Epithelial cell of esophagus (primary cell): ENCODE measurements around the gene KCNQ1OT1.
A peak's percentile ranks its signal among the peaks of the same experiment; 100 is the strongest.

ENCODE experiments used
- DNase-seq: peaks from one replicate; pipeline ENCODE4 v3.0.0; 2010; ENCODE audit warnings: low read depth
- H3K4me3 ChIP-seq: 2 replicates; pipeline ENCODE4 v1.5.1; 2011; ENCODE audit warnings: mild to moderate bottlenecking, low read length, control low read depth
- TF ChIP-seq, protein P1 (sequence below): IDR thresholded peaks from 2 replicates; pipeline ENCODE4 v1.5.1; 2011; ENCODE audit warnings: low read depth, mild to moderate bottlenecking, low read length, control low read depth, inconsistent platforms; ENCODE audit not compliant: insufficient read depth; ENCODE audit errors: missing control alignments

The KCNQ1OT1 gene

DNA sequence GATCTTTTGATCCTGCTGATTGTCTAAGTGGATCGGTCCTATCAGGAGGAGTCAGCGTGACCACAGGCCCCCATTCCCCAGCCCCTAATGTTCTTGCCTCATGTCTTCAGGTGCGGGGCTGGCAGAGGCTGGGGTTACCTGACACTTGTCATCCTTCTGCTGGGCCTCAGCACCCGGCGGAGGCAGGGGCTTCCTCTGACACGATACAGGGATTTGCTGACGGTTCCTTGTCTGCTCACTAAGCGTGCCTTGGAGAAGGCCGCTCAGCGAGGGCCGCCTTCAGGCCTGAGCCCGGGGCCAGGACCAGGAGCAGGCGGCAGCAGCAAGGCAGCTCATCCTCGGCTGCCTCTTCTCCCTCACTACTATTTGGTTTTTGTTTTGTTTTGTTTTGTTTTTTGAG is 45.7 kb upstream of the KCNQ1OT1 start:
- TF ChIP-seq, protein P1, sequence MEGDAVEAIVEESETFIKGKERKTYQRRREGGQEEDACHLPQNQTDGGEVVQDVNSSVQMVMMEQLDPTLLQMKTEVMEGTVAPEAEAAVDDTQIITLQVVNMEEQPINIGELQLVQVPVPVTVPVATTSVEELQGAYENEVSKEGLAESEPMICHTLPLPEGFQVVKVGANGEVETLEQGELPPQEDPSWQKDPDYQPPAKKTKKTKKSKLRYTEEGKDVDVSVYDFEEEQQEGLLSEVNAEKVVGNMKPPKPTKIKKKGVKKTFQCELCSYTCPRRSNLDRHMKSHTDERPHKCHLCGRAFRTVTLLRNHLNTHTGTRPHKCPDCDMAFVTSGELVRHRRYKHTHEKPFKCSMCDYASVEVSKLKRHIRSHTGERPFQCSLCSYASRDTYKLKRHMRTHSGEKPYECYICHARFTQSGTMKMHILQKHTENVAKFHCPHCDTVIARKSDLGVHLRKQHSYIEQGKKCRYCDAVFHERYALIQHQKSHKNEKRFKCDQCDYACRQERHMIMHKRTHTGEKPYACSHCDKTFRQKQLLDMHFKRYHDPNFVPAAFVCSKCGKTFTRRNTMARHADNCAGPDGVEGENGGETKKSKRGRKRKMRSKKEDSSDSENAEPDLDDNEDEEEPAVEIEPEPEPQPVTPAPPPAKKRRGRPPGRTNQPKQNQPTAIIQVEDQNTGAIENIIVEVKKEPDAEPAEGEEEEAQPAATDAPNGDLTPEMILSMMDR, result no peak
- no peak overlapping the region for H3K4me3 ChIP-seq
- no peak for DNase-seq

DNA sequence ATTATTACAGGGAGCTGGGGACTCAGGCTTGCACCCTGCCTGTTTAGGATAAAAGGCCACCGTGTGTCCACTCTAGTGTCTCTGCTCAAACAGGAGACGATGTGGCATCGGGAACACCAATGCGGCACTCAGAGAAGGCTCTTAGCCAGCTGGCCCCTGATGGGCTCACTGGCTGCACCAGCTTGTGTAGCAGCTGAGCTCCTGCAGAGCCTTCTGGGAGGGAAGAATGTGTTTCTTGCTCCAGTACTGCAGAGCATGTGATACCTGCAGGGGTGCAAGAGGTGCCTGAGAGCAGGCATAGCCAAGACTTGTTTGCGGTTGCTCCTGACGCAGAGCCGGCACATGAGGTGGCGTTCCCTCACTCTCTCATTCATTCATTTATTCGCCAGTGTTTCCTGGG is 44.4 kb upstream of the KCNQ1OT1 start:
- DNase-seq, result no peak
- TF ChIP-seq, protein P1, result no peak
- no peak overlapping the region for H3K4me3 ChIP-seq

DNA sequence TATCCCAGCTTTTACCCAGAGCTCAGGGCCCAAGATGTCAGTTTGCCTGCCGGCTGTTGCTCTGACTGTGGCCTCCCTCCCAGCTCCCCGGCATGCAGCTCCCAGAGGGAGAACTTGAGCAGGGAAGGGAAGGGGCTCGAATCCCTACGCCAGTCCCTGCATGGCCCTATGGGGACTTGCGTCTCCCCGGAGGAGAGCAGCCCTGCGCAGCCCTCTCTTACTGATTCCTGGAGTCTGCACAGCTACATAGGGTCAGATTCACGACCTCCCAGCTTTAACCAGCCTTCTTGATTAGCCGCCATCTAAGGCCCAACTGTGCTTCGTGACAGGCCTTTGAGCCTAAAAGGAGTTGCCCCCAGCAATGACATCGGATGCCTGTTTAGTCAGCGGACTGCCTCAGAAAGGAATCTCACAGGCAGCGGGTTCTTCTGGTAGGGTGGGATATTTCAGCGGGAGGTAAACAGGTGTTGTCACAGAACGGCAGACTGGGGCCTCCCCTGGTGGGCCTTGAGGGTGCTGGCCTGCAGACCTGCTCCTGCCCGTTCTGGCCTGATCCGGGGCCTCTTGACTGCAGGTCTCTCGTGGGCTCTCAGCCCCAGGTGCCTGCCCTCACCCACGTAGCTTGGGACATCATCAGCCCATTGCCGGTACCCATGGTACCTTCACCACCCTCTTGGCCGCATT is 43.8 kb upstream of the KCNQ1OT1 start:
- no peak for DNase-seq
- TF ChIP-seq, protein P1, result no peak
- no peak overlapping the region for H3K4me3 ChIP-seq

DNA sequence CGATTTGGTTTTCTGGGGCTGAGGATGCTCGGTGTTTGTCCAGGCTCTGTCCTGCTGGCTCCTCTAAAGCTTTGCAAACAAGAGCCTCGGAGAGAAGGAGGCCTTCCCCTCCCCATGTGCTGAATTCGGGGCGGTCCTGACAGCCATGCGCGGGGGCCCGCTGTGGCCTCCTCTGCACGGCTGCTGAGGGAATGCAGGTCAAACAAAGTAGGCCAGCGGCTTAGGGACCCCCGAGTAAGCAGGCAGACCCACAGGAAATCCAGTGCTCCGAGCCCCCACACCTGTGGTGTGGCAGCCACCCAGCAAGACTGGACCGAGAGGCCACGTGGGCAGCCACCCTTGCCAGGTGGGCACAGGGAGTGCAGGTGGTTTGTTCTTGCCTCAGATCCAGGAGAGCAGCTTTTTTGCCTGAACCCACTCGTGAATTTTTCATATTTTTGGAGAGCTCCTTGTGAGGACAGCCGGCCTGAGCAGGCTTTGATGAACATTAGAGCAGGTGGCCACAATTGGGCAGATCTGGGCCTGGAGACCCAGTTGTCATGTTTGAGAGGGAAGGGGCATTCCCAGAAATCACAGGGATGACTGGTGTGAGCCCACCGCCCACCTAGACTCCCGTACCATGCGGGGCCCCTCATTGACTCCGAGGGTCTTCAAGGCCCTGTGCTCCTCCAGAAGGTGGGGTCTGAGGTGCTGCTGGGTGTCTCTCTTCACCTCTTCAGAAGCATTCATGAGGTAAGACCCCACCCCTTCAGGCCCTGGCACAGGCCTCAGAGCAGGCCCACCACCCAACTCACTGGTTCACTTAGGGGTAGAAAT is 43.0 kb upstream of the KCNQ1OT1 start:
- TF ChIP-seq, protein P1, result no peak
- no peak for DNase-seq
- H3K4me3 ChIP-seq, result no peak overlapping the region

DNA sequence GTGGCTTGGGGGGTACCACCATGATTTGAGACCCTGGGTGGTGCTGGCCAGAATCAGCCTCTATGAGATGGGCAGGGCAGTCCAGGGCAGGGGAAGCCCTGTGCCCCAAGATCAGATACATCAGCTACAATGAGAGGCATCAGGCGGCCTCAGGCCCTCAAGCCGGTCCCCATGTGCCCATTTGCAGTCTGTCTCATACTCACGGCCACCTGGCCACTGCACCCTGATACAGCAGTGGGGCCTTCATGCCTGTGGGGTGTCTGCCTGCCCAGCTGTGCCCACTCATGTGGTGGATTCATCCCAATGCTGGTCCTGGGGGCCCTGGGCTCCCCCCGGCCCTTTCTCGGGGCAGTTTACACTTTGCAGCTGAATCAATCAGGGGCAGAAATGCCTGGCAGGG is 42.4 kb upstream of the KCNQ1OT1 start:
- TF ChIP-seq, protein P1, result no peak

DNA sequence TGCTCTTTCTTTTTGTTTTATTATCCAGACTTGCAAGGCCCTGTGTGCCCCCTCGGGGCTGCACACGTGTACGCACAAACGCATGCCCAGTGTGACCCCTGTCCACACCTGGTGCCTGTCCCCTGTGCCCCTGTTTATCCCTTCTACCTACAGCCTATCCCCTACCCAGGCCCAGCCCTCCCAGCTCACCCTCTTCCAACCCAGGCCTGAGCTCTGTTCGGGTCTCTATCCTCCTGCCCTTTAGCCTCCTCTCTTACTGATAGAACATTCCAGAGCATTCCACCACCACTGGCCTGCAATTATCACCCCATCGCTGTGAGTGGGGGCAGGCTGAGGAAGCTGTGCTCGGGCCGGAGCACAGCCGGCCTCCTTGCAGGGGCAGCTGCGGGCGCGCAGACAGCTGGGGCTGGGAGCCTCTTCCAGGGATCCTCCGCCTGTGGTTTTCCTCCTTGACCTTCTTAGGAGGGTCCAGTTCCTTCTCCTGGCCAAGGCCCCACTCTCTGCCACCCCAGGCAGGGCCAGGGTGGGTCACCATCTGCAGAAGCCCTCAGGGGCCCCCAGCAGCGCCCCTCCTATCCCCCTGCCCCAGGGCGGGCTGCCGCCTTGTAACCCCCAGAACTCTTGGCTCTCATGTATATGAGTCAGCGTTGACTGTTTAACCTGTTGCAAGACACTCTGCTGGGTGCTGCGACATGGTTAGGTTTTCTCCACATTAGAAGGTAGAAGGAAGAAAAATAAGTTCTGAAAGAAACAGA is 41.8 kb upstream of the KCNQ1OT1 start:
- DNase-seq, result peak; percentile 17
- no peak overlapping the region for H3K4me3 ChIP-seq

More for the DNA sequence above, 42.4 kb upstream of the KCNQ1OT1 start:
- no peak for DNase-seq
- H3K4me3 ChIP-seq, result no peak overlapping the region

More for the DNA sequence above, 41.8 kb upstream of the KCNQ1OT1 start:
- TF ChIP-seq, protein P1, result no peak
